ENCODE data around the gene NEUROG3.
A peak's percentile ranks its signal among the peaks of the same experiment; 100 is the strongest.

NEUROG3 gene

GRCh38 chr10:69577268-69578232, 4.3 kb upstream of the NEUROG3 start:
- no peak overlapping the region for H3K27ac Mint-ChIP-seq
- peaks cover 87% of the 10 kb centered on the region for H3K27me3 Mint-ChIP-seq
- no peaks in the 10 kb centered on the region for H3K9me3 Mint-ChIP-seq
- no peak for ATAC-seq
- H3K4me3 Mint-ChIP-seq = no peak overlapping the region
- peaks cover 26% of the 10 kb centered on the region for H3K4me1 Mint-ChIP-seq
- no peaks in the 10 kb centered on the region for H3K36me3 Mint-ChIP-seq

DNA sequence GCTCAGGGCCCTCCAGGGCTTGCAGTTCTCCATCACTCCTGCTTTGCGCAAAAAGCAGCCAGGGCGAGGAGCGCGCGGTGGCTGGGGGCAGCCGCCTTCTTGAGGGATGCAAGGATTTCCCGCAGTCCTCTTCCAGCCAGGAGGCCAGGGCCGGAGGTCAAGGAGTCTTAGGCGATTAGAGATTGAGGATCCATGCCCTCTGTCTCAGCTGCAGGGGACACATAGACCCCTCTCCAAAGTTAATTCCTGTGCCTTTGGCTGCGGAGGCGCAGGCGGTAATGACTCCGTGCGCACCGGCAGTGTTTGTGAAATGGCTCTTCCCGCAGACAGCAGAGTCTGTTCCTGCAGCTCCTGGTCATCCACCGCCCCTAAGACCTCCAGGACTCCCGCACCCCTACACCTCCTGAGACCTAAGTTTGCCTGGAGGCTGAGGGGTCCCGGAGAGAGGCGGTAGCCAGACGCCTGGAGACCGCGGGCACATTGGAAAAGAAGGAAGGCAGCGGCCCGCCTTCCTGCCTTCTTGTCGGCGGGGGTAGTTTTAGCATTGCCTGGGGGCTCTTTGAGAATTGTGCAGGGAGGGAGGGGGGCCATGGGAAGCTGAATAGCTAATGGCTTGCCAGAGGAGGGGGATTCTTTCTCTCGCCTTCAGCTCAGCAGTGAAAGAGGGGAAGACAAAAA, 3.3 kb upstream of the NEUROG3 start:
- H3K27me3 Mint-ChIP-seq = peaks cover 94% of the 10 kb centered on the region
- ATAC-seq = no peak
- no peaks in the 10 kb centered on the region for H3K9me3 Mint-ChIP-seq
- H3K4me3 Mint-ChIP-seq = no peak overlapping the region
- H3K36me3 Mint-ChIP-seq = no peaks in the 10 kb centered on the region
- peaks cover 33% of the 10 kb centered on the region for H3K4me1 Mint-ChIP-seq
- no peak overlapping the region for H3K27ac Mint-ChIP-seq

DNA sequence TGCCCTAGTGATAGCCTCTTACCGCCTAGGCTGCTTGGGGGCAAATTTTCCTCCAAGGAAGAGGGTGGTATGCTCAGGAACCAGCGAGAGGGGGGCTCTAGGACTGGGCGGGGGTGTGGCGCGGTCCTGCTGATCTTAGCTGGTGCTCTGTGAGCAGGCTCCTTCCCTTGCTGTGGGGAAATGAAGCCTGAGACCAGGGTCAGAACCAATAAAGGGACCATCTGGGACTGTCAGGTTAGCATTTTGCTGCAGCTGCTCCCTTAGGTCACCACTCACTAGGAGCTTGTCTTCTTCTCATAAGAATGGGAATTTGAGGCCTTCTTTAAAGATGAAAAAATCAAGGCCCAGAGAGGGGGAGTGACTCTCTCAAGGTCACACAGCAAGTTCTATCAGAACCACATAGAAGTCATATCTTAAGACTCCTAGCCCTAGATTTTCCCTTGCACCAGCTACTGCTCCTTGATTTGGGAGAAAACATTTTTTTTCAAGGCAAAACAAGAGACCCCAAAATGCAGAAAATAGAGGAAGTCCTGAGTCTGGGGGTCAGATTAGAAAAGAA, 2.0 kb upstream of the NEUROG3 start:
- H3K27me3 Mint-ChIP-seq = peaks cover 94% of the 10 kb centered on the region
- peaks cover 36% of the 10 kb centered on the region for H3K4me1 Mint-ChIP-seq
- no peak overlapping the region for H3K4me3 Mint-ChIP-seq
- ATAC-seq = no peak
- H3K9me3 Mint-ChIP-seq = no peaks in the 10 kb centered on the region
- H3K27ac Mint-ChIP-seq = peak overlapping the region; percentile 66
- H3K36me3 Mint-ChIP-seq = no peaks in the 10 kb centered on the region

DNA sequence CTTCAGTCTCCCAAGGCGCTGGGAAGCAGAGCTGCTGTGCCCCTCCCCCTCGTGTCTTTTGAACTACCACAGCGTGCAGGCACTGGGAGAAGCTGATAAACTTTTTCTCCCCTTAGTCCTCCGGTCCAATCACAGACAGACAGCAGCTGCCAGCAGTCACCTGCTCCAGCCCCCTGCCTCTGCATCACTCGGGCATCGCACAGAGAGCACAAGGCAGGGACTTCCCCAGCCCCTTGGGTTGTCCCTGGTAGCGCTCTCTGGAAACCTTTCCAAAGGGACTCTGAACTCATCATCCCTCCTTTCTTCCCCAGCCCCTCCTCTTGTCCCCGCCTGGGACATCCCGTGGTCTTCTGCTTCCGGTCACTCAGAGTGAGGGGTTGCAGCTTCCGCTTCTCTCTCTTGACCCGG, 1.4 kb upstream of the NEUROG3 start:
- peaks cover 94% of the 10 kb centered on the region for H3K27me3 Mint-ChIP-seq
- no peak for ATAC-seq
- no peaks in the 10 kb centered on the region for H3K36me3 Mint-ChIP-seq
- peak overlapping the region; percentile 25 for H3K4me3 Mint-ChIP-seq
- H3K27ac Mint-ChIP-seq = peak overlapping the region; percentile 66
- H3K4me1 Mint-ChIP-seq = peaks cover 36% of the 10 kb centered on the region
- H3K9me3 Mint-ChIP-seq = no peaks in the 10 kb centered on the region

DNA sequence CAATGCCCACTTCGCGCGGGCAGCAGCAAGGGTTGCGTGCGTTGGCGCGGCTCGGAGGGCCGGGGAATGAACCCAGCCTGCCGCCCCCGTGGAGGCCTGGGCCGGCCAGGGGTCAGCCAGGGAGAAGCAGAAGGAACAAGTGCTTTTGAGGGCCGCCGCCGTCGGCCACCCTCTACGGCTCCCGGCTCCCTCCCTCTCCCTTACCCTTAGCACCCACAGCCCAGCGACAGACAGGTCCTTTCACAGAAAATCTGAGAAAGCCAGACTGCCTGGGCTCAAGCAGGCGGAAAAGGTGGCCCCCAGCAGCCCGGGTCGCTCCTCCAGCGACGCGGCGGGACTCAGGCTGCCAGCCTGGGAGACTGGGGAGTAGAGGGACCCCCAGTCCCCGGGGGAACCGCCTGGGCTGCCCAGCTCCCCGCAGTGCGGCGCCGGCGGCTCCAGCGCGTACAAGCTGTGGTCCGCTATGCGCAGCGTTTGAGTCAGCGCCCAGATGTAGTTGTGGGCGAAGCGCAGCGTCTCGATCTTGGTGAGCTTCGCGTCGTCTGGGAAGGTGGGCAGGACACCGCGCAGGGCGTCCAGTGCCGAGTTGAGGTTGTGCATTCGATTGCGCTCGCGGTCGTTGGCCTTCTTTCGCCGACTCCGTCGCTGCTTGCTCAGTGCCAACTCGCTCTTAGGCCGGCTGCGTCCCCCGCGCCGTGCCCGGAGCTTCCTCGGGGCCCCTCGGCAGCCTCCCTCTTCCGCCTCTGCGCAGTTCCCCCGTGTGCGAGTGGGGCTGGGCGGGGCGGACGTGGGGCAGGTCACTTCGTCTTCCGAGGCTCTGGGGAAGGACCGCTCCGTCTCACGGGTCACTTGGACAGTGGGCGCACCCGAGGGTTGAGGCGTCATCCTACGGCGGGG, 815 bp downstream of the NEUROG3 start:
- peaks cover 94% of the 10 kb centered on the region for H3K27me3 Mint-ChIP-seq
- peak overlapping the region; percentile 80 for H3K4me3 Mint-ChIP-seq
- H3K9me3 Mint-ChIP-seq = no peaks in the 10 kb centered on the region
- H3K4me1 Mint-ChIP-seq = peaks cover 36% of the 10 kb centered on the region
- ATAC-seq = peak; percentile 42
- peak overlapping the region; percentile 84 for H3K27ac Mint-ChIP-seq
- no peaks in the 10 kb centered on the region for H3K36me3 Mint-ChIP-seq

DNA sequence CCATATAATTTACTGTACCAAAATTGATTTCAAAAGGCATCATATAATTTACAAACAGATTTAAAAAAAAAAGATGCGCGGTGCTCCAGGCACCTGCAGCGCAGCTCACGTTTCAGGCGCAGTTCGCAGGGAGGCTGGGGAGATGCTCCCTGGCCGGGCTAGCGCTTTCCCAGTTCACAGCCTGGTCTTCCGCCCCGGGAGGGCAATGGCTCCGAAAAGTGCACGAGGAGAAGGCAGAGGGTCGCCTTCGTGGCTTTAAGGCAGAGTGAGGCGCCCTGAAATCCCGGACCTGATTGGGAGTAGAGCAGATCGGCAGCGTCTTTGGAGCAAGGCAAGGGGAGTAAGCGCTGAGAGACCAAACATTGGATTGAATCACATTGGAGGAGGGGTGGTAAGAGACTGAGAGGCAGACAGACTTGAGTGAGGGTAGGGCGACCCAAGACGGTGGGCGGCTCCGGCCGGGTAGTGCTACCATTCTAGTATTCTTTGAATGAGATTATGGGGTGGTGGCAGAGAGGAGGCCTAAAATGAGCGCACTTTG, 1.5 kb downstream of the NEUROG3 start:
- peak overlapping the region; percentile 51 for H3K4me3 Mint-ChIP-seq
- no peak for ATAC-seq
- no peaks in the 10 kb centered on the region for H3K36me3 Mint-ChIP-seq
- H3K4me1 Mint-ChIP-seq = peaks cover 36% of the 10 kb centered on the region
- H3K9me3 Mint-ChIP-seq = no peaks in the 10 kb centered on the region
- H3K27me3 Mint-ChIP-seq = peaks cover 94% of the 10 kb centered on the region
- peak overlapping the region; percentile 84 for H3K27ac Mint-ChIP-seq

- Mint-ChIP-seq H3K9me3 (no peaks in the 10 kb centered on the region), H3K27ac (no peak overlapping the region), H3K27me3 (peaks cover 94% of the 10 kb centered on the region), H3K4me1 (peaks cover 36% of the 10 kb centered on the region), H3K36me3 (no peaks in the 10 kb centered on the region), H3K4me3 (no peak overlapping the region)
- no peak for ATAC-seq
Observed at GRCh38 chr10:69570050-69570816, 3.0 kb downstream of the NEUROG3 start.

DNA sequence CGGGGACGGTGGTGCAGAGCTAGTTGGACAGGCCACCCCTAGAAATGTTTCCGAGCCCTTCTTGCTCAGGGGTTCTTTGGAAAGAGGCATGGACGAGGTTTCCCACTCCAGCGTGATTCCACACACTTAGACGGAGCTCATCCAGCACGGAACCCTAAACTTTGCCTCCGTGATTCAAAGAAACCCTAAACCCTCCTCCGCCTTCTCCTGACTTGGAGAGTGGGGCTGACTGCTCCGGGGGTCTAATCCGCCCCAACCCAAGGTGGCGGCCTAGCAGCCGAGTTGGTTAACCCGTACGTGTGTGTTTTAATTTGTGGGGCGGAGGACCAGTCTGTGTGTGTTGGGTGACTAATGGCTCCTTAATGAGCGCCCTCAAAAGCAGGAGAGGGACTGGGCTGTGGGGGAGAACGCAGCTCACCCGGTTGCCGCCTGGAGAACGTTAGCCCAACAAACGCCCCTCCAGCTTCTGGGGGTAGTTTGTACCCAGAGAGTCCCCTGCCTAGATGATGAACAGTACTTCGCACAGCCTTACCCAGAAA, 3.8 kb downstream of the NEUROG3 start:
- H3K4me3 Mint-ChIP-seq = no peak overlapping the region
- no peak overlapping the region for H3K27ac Mint-ChIP-seq

GRCh38 chr10:69568472-69569395, 4.5 kb downstream of the NEUROG3 start:
- H3K4me3 Mint-ChIP-seq = no peak overlapping the region
- H3K27ac Mint-ChIP-seq = no peak overlapping the region
- peaks cover 93% of the 10 kb centered on the region for H3K27me3 Mint-ChIP-seq

More for the DNA sequence above, 3.8 kb downstream of the NEUROG3 start:
- ATAC-seq = no peak
- Mint-ChIP-seq H3K27me3 (peaks cover 93% of the 10 kb centered on the region), H3K9me3 (no peaks in the 10 kb centered on the region), H3K36me3 (no peaks in the 10 kb centered on the region), H3K4me1 (peaks cover 29% of the 10 kb centered on the region)

DNA sequence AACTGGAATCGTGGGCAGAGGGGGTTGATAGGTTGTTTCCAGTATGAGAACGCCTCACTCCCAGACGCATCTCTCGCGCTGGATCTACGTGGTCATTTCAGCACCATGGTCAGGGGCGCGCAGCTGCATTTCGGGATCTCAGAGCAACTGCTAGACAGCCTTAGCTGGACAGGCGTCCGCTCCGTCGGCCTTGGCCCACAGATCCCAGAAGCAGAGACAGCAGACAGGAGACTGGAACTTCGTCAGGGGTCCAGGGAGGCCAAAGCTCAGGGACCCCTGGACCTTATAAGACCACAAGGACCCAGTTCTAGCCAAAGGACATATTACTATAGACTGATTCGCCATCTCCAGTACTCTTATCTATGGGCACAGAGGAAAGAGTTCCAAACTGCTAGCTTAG, 5.3 kb downstream of the NEUROG3 start:
- ATAC-seq = no peak
- H3K4me1 Mint-ChIP-seq = peaks cover 14% of the 10 kb centered on the region
- no peak overlapping the region for H3K27ac Mint-ChIP-seq
- H3K4me3 Mint-ChIP-seq = no peak overlapping the region
- H3K36me3 Mint-ChIP-seq = no peaks in the 10 kb centered on the region
- no peaks in the 10 kb centered on the region for H3K9me3 Mint-ChIP-seq
- peaks cover 86% of the 10 kb centered on the region for H3K27me3 Mint-ChIP-seq

More at GRCh38 chr10:69568472-69569395, 4.5 kb downstream of the NEUROG3 start:
- Mint-ChIP-seq H3K36me3 (no peaks in the 10 kb centered on the region), H3K4me1 (peaks cover 22% of the 10 kb centered on the region), H3K9me3 (no peaks in the 10 kb centered on the region)
- no peak for ATAC-seq

- no peak overlapping the region for H3K27ac Mint-ChIP-seq
- H3K36me3 Mint-ChIP-seq = no peaks in the 10 kb centered on the region
- ATAC-seq = no peak
- H3K27me3 Mint-ChIP-seq = peaks cover 49% of the 10 kb centered on the region
- H3K4me1 Mint-ChIP-seq = no peaks in the 10 kb centered on the region
- no peaks in the 10 kb centered on the region for H3K9me3 Mint-ChIP-seq
- no peak overlapping the region for H3K4me3 Mint-ChIP-seq
Observed at GRCh38 chr10:69562731-69563254, 10.4 kb downstream of the NEUROG3 start.

- Mint-ChIP-seq H3K36me3 (no peaks in the 10 kb centered on the region), H3K27me3 (peaks cover 38% of the 10 kb centered on the region), H3K4me1 (no peaks in the 10 kb centered on the region), H3K27ac (no peak overlapping the region), H3K9me3 (no peaks in the 10 kb centered on the region), H3K4me3 (no peak overlapping the region)
- ATAC-seq = no peak
Observed at GRCh38 chr10:69559525-69559924, 13.7 kb downstream of the NEUROG3 start.

- no peak overlapping the region for H3K27ac Mint-ChIP-seq
- no peaks in the 10 kb centered on the region for H3K4me1 Mint-ChIP-seq
- peaks cover 32% of the 10 kb centered on the region for H3K27me3 Mint-ChIP-seq
- no peaks in the 10 kb centered on the region for H3K36me3 Mint-ChIP-seq
- H3K9me3 Mint-ChIP-seq = no peaks in the 10 kb centered on the region
- no peak overlapping the region for H3K4me3 Mint-ChIP-seq
- peak; percentile 32 for ATAC-seq
Observed at GRCh38 chr10:69558559-69558958, 14.7 kb downstream of the NEUROG3 start.
